HepG2 (cell line): ENCODE data around the gene EEF1AKMT3. TPM values are rescaled to one million over a fixed set of nuclear protein-coding genes. Genes with fewer than 3 reads are reported as not detected.

ENCODE experiments used
- ATAC-seq: fragments of 200-7000 bp; cut with Tn5 transposase; 3 replicates; pipeline ENCODE4 v1.9.1; 2020; ENCODE audit warnings: mild to moderate bottlenecking, moderate library complexity
- BruUV-seq: library from RNA; stranded (reverse); fragments of 400-500 nt; replicated peaks from 2 replicates; lab custom pipeline; 2021; lab: Mats Ljungman, UMichigan
- CTCF ChIA-PET: fragments of 300-600 bp; formaldehyde crosslinking; extraction: SDS; loops from one replicate; lab custom pipeline; 2021; ENCODE audit warnings: low total read pairs, inconsistent platforms, low intra/inter-chr PET ratio; lab: Yijun Ruan, JAX
- POLR2A ChIA-PET: fragments of 350-600 bp; sonication (Branson Sonifier 250); formaldehyde crosslinking; loops from one replicate; lab custom pipeline; 2020; ENCODE audit warnings: antibody characterized with exemption, inconsistent platforms; lab: Yijun Ruan, JAX
- DNase-seq: peaks from one replicate; pipeline ENCODE4 v3.0.0-alpha.2; 2015; ENCODE audit warnings: low spot score
- FAIRE-seq: peaks from 3 replicates; lab custom pipeline; 2011; peaks lifted over from hg19 to GRCh38; lab: Jason Lieb, UNC
- H2AFZ ChIP-seq: one replicate; pipeline ENCODE4 v1.6.1; 2011; ENCODE audit warnings: low read length, inconsistent platforms
- H3K27ac ChIP-seq: fragments of 300-600 bp; 3 replicates; pipeline ENCODE4 v1.8.0; 2011; ENCODE audit warnings: mixed run types, mild to moderate bottlenecking, mixed read lengths, low read length, inconsistent platforms; ENCODE audit not compliant: insufficient read depth; ENCODE audit errors: extremely low read length
- H3K27me3 ChIP-seq, 2 experiments: fragments of 200-600 bp in 1 of 2; 2 replicates in 1 of 2; 3 replicates in 1 of 2; pipeline versions ENCODE4 v1.6.0 to v1.8.0; 2011; ENCODE audit warnings: low read length in 2 of 2, mild to moderate bottlenecking in 2 of 2, moderate library complexity in 2 of 2, inconsistent platforms in 1 of 2; ENCODE audit not compliant: insufficient read depth in 2 of 2, control insufficient read depth in 1 of 2
- H3K36me3 ChIP-seq, 2 experiments: fragments of 200-600 bp in 1 of 2; replicated peaks in 1 of 2; 2 replicates in 1 of 2; 3 replicates in 1 of 2; pipeline versions ENCODE4 v1.5.1 to v1.8.0; 2011; ENCODE audit warnings: low read length in 2 of 2, inconsistent platforms in 1 of 2; ENCODE audit not compliant: insufficient read depth in 2 of 2, control insufficient read depth in 1 of 2
- H3K4me1 ChIP-seq: 2 replicates; pipeline ENCODE4 v1.5.1; 2012; ENCODE audit warnings: low read length, inconsistent platforms; ENCODE audit not compliant: insufficient read depth
- H3K4me2 ChIP-seq: 2 replicates; pipeline ENCODE4 v1.6.0; 2011; ENCODE audit warnings: low read depth, low read length, inconsistent platforms
- H3K4me3 ChIP-seq, 3 experiments: fragments of 200-600 bp in 1 of 3; sonication (generic), shearing (Covaris generic) in 1 of 3; replicated peaks in 1 of 3; 2 replicates each; pipeline ENCODE4 v1.5.1; 2011 to 2016; ENCODE audit warnings: low read length in 3 of 3, inconsistent platforms in 2 of 3, low read depth in 2 of 3, mild to moderate bottlenecking in 2 of 3, control low read depth in 1 of 3, mixed read lengths in 1 of 3; ENCODE audit not compliant: insufficient read depth in 1 of 3
- H3K79me2 ChIP-seq: one replicate; pipeline ENCODE4 v1.6.1; 2011; ENCODE audit warnings: low read length, inconsistent platforms; ENCODE audit not compliant: insufficient read depth
- H3K9ac ChIP-seq: 2 replicates; pipeline ENCODE4 v1.6.0; 2011; ENCODE audit warnings: mild to moderate bottlenecking, low read depth, low read length, inconsistent platforms; ENCODE audit not compliant: insufficient read depth
- H3K9me3 ChIP-seq: 2 replicates; pipeline ENCODE4 v1.5.1; 2012; ENCODE audit warnings: mild to moderate bottlenecking, low read length
- H4K20me1 ChIP-seq: 2 replicates; pipeline ENCODE4 v1.6.0; 2011; ENCODE audit warnings: inconsistent platforms, mild to moderate bottlenecking, low read length, moderate library complexity; ENCODE audit not compliant: insufficient read depth
- CBFB ChIP-seq: sonication (generic); formaldehyde crosslinking; IDR thresholded peaks from 2 replicates; pipeline ENCODE4 v1.4.0; 2020; ENCODE audit warnings: missing genetic modification reagents
- GTF3A ChIP-seq: sonication (generic); formaldehyde crosslinking; conservative IDR thresholded peaks from 2 replicates; pipeline ENCODE4 v1.4.0; 2020; ENCODE audit warnings: mild to moderate bottlenecking, missing genetic modification reagents
- IKZF5 ChIP-seq: IDR thresholded peaks from 2 replicates; pipeline ENCODE4 v1.6.1; 2018; ENCODE audit warnings: missing genetic modification reagents, mild to moderate bottlenecking, missing compliant biosample characterization
- KDM2A ChIP-seq: sonication (generic); formaldehyde crosslinking; IDR thresholded peaks from 2 replicates; pipeline ENCODE4 v1.4.0; 2020; ENCODE audit warnings: low read depth, missing genetic modification reagents, borderline replicate concordance
- NFIC ChIP-seq: IDR thresholded peaks from 2 replicates; pipeline ENCODE4 v1.6.1; 2012; ENCODE audit warnings: mild to moderate bottlenecking, low read length, inconsistent platforms
- ONECUT2 ChIP-seq: sonication (generic); formaldehyde crosslinking; IDR thresholded peaks from 2 replicates; pipeline ENCODE4 v1.4.0; 2020; ENCODE audit warnings: missing genetic modification reagents
- PAXIP1 ChIP-seq: sonication (generic); formaldehyde crosslinking; conservative IDR thresholded peaks from 2 replicates; pipeline ENCODE4 v1.4.0; 2020; ENCODE audit warnings: mild to moderate bottlenecking, missing genetic modification reagents, moderate library complexity
- PBX3 ChIP-seq: sonication (generic); formaldehyde crosslinking; IDR thresholded peaks from 2 replicates; pipeline ENCODE4 v1.8.1; 2023; ENCODE audit warnings: missing genetic modification reagents, inconsistent platforms, borderline replicate concordance
- SNAPC5 ChIP-seq: sonication (generic); formaldehyde crosslinking; IDR thresholded peaks from 2 replicates; pipeline ENCODE4 v1.8.1; 2023; ENCODE audit warnings: mild to moderate bottlenecking, missing genetic modification reagents, borderline replicate concordance
- ZFP91 ChIP-seq: sonication (generic); formaldehyde crosslinking; IDR thresholded peaks from 2 replicates; pipeline ENCODE4 v1.9.0; 2022; ENCODE audit warnings: missing genetic modification reagents, mild to moderate bottlenecking, borderline replicate concordance
- WGBS: methylation state at CpG from one replicate; pipeline ENCODE4 v1.1.6; 2017; ENCODE audit warnings: low lambda C conversion rate; 5-methylcytosine and 5-hydroxymethylcytosine counted together
- in situ Hi-C: cut with HindIII; loops from 2 replicates; pipeline ENCODE4 v1.10.0; 2017; ENCODE audit warnings: low pct_unique_long_range_greater_than_20kb; ENCODE audit not compliant: extremely low pct_ligation_motif_present
- intact Hi-C: fragments of 100-400 bp; cut with micrococcal nuclease; formaldehyde crosslinking; loops from one replicate; pipeline ENCODE4 v1.10.0; 2022; ENCODE audit not compliant: unreplicated experiment
- polyA plus RNA-seq, 8 experiments: library from polyadenylated mRNA; depleted of rRNA in 3 of 8; stranded (reverse) in 7 of 8; unstranded in 1 of 8; fragments of >200 nt; fragmentation: Illumina TruSeq in 4 of 8; extraction: Trizol in 4 of 8; gene quantifications; 2 replicates each; pipeline versions ENCODE4 v1.2.1 to v1.2.3, GENCODE V29; 2011 to 2016; ENCODE audit warnings: low read depth in 4 of 8, missing spikeins in 1 of 8, mixed read lengths in 1 of 8; ENCODE audit not compliant: insufficient read depth in 1 of 8
- total RNA-seq, 5 experiments: library from RNA; depleted of rRNA; stranded (reverse); fragments of >200 nt; fragmentation: Illumina TruSeq; extraction: Trizol; gene quantifications; 2 replicates each; pipeline ENCODE4 v1.2.3, GENCODE V29; 2016; ENCODE audit warnings: low read depth in 1 of 5

Gene EEF1AKMT3
- total and polyA plus RNA-seq, 2 of the 13 experiments (the other 11 are each of a cell fraction or from before 2014, with no cell fraction given) = 4.7 to 11.4 TPM

GRCh38 chr12:57735198-57735855, 37.1 kb upstream of the EEF1AKMT3 start (continued):
- TF ChIP-seq ONECUT2 (CRISPR knock-in tag) = peak; percentile 67; the same call in 1 of the 2 replicates
- no peak for TF ChIP-seq IKZF5

- Histone ChIP-seq H3K4me1 (peaks cover 42% of the 10 kb centered on the region), H3K79me2 (no peaks in the 10 kb centered on the region), H3K4me3 (peak overlapping the region; percentile 48 to 73 (median 49)), H3K27me3 (peaks cover 12 to 64% of the 10 kb centered on the region in 2 experiments; a peak in 4 of 5 replicates), H3K4me2 (peak overlapping the region; percentile 94), H3K9me3 (no peaks in the 10 kb centered on the region), H4K20me1 (no peaks in the 10 kb centered on the region), H3K9ac (no peak overlapping the region), H3K27ac (no peak overlapping the region), H3K36me3 (no peaks in the 10 kb centered on the region), H2AFZ (no peak overlapping the region)
- intact Hi-C loops = loop anchor here (5.0 kb wide), 2 partner anchors 44 to 154 kb away; partner anchors contain the start of gene OS9
- DNase-seq (peak; percentile 37), ATAC-seq (peak; percentile 78), FAIRE-seq (no peak)
- BruUV-seq = no TSS peak
- POLR2A ChIA-PET = interaction anchor here (1.2 to 3.3 kb wide), 6 partner anchors 8 to 189 kb away, joined by 3 to 29 read pairs (median 4); partner anchors contain the start of genes CDK4, DCTN2 and TSPAN31
- in situ Hi-C loops = no loop called here
- under 1% methylated on average over 22 of the region's 49 CpGs for WGBS
- CTCF ChIA-PET = interaction anchor here (1.8 kb wide), 1 partner anchor 10 kb away, joined by 6 read pairs; no protein-coding TSS in a partner anchor
- no peak for TF ChIP-seq ONECUT2 (CRISPR knock-in tag)
- no peak for TF ChIP-seq SNAPC5 (CRISPR knock-in tag)
- TF ChIP-seq CBFB = no peak
- TF ChIP-seq GTF3A (CRISPR knock-in tag) = no peak
- no peak for TF ChIP-seq KDM2A (CRISPR knock-in tag)
- no peak for TF ChIP-seq NFIC
- no peak for TF ChIP-seq PAXIP1 (CRISPR knock-in tag)
- TF ChIP-seq PBX3 (CRISPR knock-in tag) = no peak
- peak; percentile 38; the same call in 1 of the 2 replicates for TF ChIP-seq ZFP91 (CRISPR knock-in tag)
Observed at GRCh38 chr12:57735952-57736740, 36.3 kb upstream of the EEF1AKMT3 start.
